ENCODE results near the gene IL17B.

Gene IL17B

GRCh38 chr5:149379818-149380374 lies 804 bp upstream of the IL17B start:
- DNase-seq (ENCODE audit: low read depth in 3 of 3, low spot score in 1 of 3) = no peak

DNA sequence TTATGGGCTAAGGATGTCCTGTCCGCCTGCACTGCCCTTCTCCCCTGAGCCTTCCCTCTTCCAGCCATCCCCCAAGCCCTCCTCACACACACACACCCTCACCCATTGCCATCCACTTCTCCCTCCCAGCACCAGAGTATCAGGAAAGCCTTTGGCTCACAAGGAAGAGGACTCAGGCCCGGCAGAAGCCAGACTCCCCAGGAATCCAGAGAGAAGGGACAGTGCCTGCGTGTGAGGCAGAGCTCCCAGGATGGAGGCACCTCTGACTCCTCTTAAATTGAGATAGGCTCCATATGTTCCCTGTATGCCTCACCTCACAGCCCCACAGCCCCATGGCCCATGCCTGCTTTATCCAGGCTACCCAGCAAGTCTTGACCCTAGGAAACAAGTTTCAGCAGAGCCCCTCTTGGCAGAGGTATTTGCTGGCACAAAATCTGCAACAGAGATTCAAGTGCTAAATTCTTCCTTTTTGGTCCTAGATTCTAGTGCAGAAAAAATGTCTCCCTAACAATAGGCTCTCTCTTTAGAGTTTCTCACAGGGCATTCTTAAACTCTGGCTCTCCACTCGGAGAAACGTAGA lies 761 bp downstream of the IL17B start:
- DNase-seq (ENCODE audit: low read depth in 3 of 3, low spot score in 1 of 3) = no peak

DNA sequence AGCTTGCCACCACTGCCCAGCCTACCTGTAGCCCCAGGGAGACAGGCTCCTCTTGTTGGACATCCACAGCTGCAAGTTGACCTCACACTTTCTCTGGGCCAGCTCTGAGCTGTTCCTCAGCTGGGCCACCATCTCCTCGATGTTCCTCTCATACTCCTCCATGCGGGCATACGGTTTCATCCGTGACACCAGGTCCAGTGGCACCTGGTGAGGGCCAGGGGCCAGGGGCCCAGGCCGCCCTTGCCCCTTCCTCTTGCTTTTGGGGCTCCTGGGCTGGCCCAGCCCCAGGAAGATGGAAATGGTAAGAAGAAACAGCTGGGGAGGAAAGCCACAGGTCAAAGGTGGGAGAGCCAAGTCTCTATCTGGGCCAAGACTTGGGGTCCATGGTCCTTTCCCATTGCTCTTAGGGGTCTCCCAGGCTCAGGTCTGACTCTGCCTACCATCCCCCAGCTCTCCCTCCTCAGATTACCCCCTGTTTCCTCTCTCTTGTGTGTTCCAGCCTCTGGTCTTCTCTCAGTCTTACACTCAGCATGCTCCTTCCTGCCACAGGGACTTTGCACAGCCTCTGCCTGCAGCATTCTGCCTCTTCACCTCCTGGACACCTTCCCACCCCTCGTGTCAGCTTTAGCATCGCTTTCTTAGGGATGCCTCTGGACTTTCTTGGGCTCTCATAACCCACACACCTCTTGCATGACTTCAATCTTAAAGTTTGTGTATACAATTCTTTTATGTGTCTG lies 2.2 kb downstream of the IL17B start:
- no peak for DNase-seq (ENCODE audit: low read depth in 3 of 3, low spot score in 1 of 3)

- no peak for DNase-seq (ENCODE audit: low read depth in 3 of 3, low spot score in 1 of 3)
Measured at GRCh38 chr5:149376104-149376503, 3.0 kb downstream of the IL17B start.

- no peak for DNase-seq (ENCODE audit: low read depth in 3 of 3, low spot score in 1 of 3)
Measured at GRCh38 chr5:149375434-149375833, 3.7 kb downstream of the IL17B start.

GRCh38 chr5:149374801-149375200 lies 4.3 kb downstream of the IL17B start:
- no peak for DNase-seq (ENCODE audit: low read depth in 3 of 3, low spot score in 1 of 3)

GRCh38 chr5:149374303-149374702 lies 4.8 kb downstream of the IL17B start:
- no peak for DNase-seq (ENCODE audit: low read depth in 3 of 3, low spot score in 1 of 3)

DNA sequence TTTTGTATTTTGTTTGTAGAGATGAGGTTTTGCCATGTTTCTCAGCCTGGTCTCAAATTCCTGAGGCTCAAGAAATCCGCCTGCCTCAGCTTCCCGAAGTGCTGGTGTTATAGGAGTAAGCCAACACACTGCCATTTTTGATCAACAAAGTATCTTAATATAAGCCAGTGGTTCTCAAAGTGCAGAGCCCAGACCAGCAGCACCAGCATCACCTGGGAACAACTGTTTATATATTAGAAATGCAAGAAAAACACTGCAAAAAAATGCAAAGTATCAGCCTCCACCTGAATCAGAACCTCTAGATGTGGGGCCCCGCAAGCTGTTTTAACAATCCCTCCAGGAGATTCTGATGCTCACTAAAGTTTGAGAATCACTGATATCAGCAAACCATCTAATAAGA lies 6.2 kb downstream of the IL17B start:
- DNase-seq (ENCODE audit: low read depth in 3 of 3, low spot score in 1 of 3) = no peak

DNA sequence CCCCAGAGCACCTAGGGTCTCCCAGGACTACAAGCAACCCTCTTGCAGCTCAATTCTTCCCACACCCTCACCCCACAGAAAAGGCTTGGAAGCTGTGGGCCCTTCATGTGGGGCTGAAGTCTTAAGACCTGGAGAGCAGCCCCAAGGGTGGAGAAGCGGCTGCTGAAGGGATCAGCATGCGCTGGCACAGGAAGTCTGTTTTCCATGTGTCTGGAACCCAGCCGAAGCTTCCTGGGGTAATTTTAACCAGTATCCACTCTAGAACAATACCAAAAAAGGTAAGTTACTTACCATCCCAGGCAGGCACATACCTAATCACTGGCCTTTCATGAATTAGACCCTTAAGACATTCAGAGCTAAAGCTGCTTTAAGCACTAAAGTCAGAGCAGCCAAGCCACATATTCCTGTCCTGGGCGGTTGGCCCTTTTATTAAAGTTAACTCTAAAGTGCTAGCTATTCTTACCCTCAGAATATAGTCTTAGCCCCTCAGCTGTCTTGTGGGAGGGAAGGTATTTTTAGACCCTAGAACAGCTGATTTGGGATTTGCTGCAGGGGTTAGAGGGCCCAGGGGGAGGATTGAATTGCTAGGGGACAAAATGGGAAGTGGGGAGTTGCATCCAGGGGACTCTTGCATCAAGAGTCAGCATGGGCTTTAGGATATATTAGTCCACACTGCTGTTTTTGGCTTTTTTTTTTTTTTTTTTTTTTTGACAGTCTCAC lies 6.9 kb downstream of the IL17B start:
- no peak for DNase-seq (ENCODE audit: low read depth in 3 of 3, low spot score in 1 of 3)

DNA sequence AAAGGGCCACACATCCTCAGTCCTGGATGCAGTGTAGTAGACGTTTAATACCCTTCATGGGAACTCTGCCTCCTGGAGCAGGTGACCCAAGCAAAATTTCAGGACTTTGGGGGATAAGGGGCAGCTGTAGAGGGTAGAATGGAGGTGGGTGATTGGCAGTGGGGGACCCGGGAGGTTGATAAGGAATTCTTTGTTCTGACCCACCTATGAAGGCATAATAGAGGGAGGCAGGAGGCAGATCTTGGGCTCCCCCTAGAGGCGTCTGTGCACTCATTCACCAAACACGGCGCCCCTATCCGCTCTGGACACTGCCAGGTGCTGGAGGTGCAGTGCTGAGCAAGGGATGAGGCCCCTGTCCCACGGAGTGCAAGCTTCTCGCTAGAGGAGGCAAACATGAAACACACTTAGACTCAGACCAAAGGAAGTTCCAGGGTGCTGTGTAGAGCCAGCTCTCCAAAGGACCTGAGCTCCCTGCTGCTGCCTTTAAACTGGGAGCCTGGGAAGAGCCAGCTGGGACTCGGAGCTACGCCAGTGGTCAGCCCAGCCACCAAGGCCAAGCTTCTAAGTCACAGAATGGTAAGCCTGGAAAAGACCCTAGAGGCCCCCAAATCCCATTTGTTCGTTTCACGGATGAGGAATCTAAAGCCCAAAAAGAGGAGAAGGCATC lies 7.7 kb downstream of the IL17B start:
- DNase-seq (ENCODE audit: low read depth in 3 of 3, low spot score in 1 of 3) = peak; percentile 32 to 51 (median 50)

GRCh38 chr5:149370878-149371277 lies 8.2 kb downstream of the IL17B start:
- DNase-seq (ENCODE audit: low read depth in 3 of 3, low spot score in 1 of 3) = no peak

- no peak for DNase-seq (ENCODE audit: low read depth in 3 of 3, low spot score in 1 of 3)
Measured at GRCh38 chr5:149367972-149368645, 11.0 kb downstream of the IL17B start.

- peak in 1 of 3 donors; percentile 32 for DNase-seq (ENCODE audit: low read depth in 3 of 3, low spot score in 1 of 3)
Measured at GRCh38 chr5:149367249-149367971, 11.7 kb downstream of the IL17B start.

DNA sequence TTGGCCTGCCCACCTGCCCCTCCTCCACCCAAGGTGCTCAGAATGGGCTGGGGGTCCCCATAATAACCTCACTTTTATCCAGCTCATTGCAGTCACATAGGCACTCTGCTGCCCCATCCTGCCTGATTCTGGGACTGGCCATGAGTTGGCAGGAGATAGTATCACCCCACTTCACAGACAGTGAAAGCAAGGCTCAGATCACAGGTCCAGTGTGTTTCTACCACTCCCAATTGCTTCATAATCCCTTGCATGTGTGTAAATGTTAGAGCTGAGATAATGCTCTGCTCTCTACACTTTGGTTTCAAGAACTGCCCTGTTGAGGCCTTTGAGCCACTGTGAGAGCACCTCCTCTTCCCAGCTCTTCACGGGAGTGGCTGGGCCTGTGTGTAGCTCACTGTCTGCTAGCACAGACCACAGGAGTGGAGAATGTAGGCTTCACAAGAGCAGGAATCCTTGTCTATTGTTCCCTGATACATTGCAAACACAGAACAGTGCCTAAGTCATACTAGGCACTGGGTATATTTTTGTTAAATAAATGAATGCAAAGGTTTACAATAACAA lies 12.8 kb downstream of the IL17B start:
- DNase-seq (ENCODE audit: low read depth in 3 of 3, low spot score in 1 of 3) = no peak

- no peak for DNase-seq (ENCODE audit: low read depth in 3 of 3, low spot score in 1 of 3)
Measured at GRCh38 chr5:149365418-149365817, 13.7 kb downstream of the IL17B start.

DNA sequence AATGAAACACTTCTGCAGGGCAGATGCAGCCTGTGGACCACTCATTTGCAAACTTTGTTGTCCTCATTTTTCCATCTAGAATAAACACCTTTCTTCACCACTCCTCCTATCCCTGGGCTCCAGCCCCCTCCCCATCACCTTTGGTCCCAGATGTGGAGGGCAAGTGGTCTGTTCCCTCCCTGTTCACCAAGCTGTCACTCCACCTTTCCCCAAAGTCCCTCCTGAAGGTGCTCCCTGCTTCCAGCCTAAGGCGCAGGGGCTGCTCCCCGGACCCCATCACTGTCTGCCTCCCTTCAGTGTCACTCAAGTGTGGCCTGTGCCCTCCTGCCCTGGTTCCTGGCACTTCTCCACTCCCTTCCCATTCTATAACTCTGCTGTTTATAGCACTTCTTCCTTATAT lies 14.4 kb downstream of the IL17B start:
- DNase-seq (ENCODE audit: low read depth in 3 of 3, low spot score in 1 of 3) = no peak

DNA sequence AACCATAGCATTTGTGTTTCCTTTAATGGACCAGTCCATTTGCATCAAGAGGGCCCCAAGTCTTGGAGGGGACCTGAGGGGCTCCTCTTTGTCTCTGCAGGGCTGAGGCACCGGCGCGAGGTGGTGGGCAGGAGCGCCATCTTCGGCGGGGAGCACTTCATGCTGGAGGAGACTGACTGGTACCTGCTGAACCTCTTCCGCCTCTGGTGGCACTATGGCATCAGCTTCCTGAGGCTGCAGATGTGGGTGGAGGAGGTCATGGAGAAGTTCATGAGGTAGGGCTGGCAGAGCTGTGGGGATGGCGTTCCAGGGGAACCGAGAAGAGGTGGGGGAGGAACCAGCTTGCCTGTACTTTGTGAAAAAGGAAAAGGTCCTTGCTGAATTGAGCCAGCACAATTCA lies 15.2 kb downstream of the IL17B start:
- no peak for DNase-seq (ENCODE audit: low read depth in 3 of 3, low spot score in 1 of 3)

GRCh38 chr5:149363358-149363757 lies 15.7 kb downstream of the IL17B start:
- DNase-seq (ENCODE audit: low read depth in 3 of 3, low spot score in 1 of 3) = no peak

GRCh38 chr5:149362541-149362940 lies 16.6 kb downstream of the IL17B start:
- DNase-seq (ENCODE audit: low read depth in 3 of 3, low spot score in 1 of 3) = no peak

- DNase-seq (ENCODE audit: low read depth in 3 of 3, low spot score in 1 of 3) = no peak
Measured at GRCh38 chr5:149360272-149360671, 18.8 kb downstream of the IL17B start.

Data from stimulated activated CD4-positive, alpha-beta T cell treated with anti-CD3 and anti-CD28 coated beads, TNF-alpha, amount 100 ng/mL, for 1 hour (primary cell).